ENCODE data around the gene CD3D.
"Not testable (repeated sequence)": the region's sequence is repeated elsewhere in the genome, so short reads cannot be mapped to it uniquely, and the experiment has no call there.

The CD3D gene

GRCh38 chr11:118338637-118339061 is 3.9 kb downstream of the CD3D start:
- DNase-seq = no peak

DNA sequence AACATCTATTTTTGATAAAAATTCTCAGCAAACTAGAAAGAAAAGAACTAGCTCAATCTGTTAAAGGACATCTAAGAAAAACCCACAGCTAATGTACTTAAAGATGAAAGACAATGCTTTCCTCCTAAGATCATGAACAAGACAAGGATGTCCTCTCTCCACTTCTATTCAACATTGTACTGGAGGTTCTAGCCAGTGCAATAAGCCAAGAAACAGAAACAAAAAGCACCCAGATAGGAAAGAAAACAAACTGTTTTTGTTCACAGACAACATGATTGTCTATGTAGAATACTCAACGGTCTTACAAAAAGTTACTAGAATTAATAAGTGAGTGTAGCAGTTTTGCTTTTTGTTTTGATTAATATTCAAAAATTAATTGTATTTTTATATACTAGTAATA is 7.8 kb downstream of the CD3D start:
- DNase-seq = no peak

DNA sequence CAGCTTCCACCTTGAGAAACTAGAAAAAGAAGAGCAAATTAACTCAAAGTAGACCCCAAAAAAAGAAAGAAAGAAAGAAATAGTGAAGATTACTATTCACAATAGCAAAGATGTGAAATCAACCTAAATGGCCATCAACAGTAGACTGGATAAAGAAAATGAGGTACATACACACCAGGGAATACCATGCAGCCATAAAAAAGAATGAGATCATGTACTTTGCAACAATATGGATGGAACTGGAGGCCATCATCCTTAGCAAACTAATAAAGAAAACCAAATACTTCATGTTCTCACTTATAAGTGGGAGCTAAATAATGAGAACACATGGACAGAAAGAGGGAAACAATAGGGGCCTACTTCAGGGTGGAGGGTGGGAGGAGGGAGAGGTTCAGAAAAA is 13.8 kb downstream of the CD3D start:
- DNase-seq = no peak

GRCh38 chr11:118325283-118325682 is 17.2 kb downstream of the CD3D start:
- no peak for DNase-seq

DNA sequence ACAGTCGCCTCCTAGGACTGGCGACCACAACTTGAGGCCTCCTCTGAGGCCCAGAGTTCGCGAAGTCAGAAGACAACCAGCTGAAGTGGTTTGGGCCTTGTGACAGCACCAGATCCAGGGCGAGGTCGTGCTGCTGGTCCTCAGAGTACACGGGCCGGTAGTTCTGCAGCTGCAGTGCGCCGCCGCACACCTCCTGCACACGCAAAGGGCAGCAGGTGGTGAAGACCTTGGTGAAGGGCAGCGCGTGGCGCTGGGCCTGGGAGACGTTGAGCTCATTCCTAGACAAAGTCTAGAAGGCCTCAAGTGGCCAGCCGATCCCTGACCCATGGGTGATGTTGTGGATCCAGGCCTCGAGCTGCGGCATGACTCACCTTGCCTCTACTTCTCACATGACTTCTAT is 19.8 kb downstream of the CD3D start:
- DNase-seq = no peak

DNA sequence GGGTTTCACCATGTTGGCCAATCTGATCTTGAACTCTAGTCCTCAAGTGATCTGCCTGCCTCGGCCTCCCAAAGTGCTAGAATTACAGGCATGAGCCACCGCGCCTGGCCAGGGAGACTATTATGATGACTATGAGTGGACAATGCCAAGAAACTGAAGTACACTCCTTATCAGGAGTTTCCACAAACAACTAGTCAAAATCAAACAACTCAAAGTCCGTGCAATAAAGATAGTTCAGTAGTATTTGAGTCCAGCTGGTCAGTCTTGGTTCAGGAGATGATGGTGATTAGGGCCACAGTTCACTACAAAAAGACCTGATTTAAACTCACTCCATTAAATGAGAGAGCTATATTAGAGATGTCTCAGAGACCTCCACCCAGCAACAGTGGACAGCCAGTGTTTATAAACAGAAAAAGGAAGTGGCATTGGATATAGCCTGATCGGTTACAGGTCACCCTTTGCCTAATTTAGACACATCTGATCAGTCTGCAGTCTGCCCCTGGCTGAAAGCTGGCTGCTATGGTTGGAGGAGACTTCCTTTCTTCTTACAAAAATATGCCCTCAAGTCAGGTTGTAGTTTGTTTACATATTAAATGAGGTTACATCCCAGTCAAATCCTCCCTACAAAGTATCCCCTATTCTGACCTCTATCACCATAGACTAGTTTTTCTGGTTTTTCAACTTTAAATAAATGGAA is 21.0 kb downstream of the CD3D start:
- no peak for DNase-seq

GRCh38 chr11:118320515-118320914 is 22.0 kb downstream of the CD3D start:
- no peak for DNase-seq

- no peak for DNase-seq
Measured at GRCh38 chr11:118319337-118319707, 23.2 kb downstream of the CD3D start.

DNA sequence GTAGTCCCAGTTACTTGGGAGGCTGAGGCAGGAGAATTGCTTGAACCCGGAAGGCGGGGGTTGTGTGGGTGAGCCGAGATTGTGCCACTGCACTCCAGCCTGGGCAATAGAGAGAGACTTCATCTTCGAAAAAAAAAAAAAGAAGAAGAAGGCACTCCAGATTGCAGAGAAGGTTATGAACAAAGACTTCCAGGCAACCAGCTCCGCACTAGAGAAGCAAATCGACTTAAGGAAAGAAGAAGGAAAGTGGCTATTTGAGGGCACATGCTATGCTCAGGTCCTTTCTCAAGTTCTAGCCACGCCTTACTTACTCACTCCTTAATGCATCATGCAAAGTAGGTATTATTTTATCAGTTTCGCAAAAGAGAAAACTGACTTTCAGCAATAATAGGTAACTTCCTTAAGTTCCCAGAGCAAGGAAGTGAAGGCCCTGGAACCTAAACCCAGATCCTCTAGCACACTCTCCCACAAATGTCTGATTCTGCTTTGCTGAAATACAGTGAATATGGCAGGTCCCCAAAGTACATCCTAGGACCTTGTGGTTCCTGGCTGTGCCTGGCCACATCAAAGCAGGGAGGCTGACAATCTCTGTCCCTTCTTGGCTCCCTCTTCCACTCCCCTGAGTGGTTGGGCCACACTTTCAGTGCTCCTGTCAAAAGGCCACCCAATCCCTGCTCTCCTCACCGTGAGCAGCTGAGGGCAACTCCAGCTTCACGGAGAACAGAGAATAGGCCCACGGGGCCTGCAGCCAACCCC is 23.7 kb downstream of the CD3D start:
- no peak for DNase-seq

DNA sequence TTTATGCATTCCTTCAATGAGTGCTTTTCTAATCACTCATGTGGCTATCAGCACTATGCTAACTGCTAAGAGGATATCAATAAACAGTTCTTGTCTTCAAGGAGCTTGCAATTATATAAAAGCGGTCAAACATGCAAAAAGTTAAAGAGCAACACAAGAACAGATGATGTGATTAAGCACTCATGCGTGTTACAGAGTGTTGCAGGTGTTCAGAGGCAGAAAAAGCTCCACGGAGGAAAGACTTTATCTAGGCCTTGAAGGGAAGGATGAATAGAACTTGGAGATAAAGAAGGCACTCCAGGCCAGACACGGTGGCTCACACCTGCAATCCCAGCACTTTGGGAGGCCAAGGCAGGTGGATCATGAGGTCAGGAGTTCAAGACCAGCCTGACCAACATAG is 24.4 kb downstream of the CD3D start:
- no peak for DNase-seq

GRCh38 chr11:118314988-118315411 is 27.5 kb downstream of the CD3D start:
- DNase-seq = no peak

DNA sequence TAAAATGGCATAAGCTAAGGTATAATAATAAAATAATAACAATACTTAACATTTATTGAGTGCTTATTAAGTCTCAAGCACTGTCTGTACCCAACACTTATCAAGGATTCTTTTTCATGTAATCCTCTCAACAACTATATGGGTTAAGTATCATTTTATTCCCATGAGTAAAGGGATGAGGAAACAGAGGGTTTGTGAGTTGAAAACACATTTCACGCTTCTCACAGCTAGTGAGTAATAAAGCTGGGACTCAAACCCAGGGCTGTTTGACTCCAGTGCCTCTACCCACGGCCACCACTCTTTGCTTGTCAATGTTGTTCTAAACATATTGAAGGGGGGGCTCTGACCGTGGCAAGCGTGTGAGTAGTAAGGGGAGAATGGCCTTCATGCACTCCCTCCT is 29.3 kb downstream of the CD3D start:
- DNase-seq = no peak

DNA sequence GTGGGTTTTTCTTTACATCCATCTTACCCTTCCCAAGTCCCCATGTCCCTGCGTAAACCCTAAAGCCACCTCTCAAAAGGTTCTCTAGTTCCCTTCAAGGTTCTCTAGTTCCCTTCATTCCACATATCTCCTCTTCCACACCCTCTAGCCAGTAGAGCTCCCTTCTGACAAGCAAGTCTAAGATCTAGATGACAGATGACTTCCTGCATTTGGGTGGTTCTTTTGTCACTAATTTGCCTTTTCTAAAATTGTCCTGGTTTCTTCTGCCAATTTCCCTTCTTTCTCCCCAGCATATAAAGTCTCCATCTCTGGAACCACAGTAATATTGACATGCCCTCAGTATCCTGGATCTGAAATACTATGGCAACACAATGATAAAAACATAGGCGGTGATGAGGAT is 30.2 kb downstream of the CD3D start:
- DNase-seq = no peak

- DNase-seq = no peak
Measured at GRCh38 chr11:118311518-118311917, 31.0 kb downstream of the CD3D start.

- DNase-seq = no peak
Measured at GRCh38 chr11:118310781-118311485, 31.6 kb downstream of the CD3D start.

DNA sequence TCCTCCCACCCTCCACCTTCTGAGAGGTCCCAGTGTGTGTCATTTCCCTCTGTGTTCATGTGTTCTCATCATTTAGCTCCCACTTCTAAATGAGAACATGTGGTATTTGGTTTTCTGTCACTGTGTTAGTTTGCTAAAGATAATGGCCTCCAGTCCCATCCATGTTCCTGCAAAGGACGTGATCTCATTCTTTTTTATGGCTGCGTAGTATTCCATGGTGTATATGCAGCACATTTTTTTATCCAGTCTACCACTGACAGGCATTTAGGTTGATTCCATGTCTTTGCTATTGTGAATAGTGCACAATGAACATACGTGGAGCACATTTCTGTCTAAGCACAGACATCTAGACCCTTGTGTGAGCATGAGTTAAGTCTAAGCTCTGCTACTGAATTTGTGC is 32.2 kb downstream of the CD3D start:
- DNase-seq = no peak

DNA sequence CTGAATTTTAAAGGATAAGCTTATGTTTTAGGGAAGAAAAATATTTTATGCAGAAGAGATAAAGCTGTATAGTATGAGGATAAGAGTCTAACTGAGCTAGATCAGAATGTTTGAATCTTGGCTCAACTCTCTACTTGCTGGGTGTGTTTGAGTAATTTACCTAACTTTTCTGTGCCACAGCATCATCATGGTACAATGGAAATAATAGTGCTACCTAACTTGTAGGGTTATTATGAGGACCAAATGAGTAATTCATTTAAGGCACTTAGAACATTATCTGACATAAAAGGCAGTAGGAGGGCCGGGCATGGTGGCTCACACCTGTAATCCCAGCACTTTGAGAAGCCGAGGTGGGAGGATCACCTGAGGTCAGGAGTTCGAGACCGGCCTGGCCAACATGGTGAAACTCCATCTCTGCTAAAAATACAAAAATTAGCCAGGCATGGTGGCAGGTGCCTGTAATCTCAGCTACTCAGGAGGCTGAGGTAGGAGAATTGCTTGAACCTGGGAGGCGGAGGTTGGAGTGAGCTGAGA is 33.4 kb downstream of the CD3D start:
- not testable (repeated sequence) for DNase-seq

GRCh38 chr11:118306556-118306955 is 35.9 kb downstream of the CD3D start:
- DNase-seq = no peak

- DNase-seq = no peak
Measured at GRCh38 chr11:118305726-118306125, 36.8 kb downstream of the CD3D start.

DNA sequence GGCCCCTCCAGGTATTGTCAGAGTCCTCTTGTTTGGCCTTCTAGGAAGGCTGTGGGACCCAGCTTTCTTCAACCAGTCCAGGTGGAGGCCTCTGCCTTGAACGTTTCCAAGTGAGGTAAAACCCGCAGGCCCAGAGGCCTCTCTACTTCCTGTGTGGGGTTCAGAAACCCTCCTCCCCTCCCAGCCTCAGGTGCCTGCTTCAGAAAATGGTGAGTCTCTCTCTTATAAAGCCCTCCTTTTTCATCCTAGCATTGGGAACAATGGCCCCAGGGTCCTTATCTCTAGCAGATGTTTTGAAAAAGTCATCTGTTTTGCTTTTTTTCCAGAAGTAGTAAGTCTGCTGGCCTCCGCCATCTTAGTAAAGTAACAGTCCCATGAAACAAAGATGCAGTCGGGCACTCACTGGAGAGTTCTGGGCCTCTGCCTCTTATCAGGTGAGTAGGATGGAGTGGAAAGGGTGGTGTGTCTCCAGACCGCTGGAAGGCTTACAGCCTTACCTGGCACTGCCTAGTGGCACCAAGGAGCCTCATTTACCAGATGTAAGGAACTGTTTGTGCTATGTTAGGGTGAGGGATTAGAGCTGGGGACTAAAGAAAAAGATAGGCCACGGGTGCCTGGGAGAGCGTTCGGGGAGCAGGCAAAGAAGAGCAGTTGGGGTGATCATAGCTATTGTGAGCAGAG is 37.8 kb downstream of the CD3D start, which contains the start of gene CD3E:
CD3E (plus strand) TSS at position 163 of the 681 bp plus-strand sequence; CDS start at position 386, 223 bp downstream.
- no peak for DNase-seq

DNA sequence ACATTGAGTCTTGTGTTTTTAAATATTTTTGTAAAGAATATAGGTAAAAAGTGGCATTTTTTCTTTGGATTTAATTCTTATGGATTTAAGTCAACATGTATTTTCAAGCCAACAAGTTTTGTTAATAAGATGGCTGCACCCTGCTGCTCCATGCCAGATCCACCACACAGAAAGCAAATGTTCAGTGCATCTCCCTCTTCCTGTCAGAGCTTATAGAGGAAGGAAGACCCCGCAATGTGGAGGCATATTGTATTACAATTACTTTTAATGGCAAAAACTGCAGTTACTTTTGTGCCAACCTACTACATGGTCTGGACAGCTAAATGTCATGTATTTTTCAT is 38.3 kb downstream of the CD3D start:
- DNase-seq = no peak

DNA sequence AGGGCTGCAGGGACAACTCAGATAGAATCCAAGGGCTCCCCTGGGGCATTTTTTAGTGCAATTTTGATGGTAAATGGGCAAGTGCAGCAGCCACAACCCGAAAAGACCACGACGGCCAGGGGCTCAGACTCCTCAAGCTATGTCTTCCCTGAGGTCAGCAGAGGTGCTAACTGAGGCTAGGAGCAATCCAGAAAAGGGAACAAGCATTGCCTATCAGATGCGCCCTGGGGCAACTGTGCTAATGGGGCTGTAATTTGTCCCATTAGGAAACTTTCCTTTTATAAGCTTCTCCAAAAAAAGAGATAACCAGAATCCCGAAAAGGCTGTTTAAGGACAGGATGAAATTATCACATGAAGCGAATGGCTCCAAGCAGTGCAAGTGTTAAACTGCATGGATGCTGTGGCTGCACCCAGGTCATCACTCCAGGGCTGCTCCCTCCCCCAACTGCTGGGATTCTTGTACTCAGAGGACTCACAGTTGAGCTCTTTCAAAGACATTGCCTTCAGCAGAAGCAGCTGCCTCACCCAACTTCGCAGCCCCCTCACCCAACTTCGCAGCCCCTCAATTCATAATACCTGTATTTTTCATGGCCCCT is 40.8 kb downstream of the CD3D start:
- no peak for DNase-seq
